OCI-M1 (cell line): ENCODE results near the gene C14orf39.
"Not testable (repeated sequence)": the region's sequence is repeated elsewhere in the genome, so short reads cannot be mapped to it uniquely, and the experiment has no call there.

ENCODE experiments used
- DNase-seq: peaks from one replicate; lab custom pipeline; 2025; lab: John Stamatoyannopoulos, UW

The C14orf39 gene

DNA sequence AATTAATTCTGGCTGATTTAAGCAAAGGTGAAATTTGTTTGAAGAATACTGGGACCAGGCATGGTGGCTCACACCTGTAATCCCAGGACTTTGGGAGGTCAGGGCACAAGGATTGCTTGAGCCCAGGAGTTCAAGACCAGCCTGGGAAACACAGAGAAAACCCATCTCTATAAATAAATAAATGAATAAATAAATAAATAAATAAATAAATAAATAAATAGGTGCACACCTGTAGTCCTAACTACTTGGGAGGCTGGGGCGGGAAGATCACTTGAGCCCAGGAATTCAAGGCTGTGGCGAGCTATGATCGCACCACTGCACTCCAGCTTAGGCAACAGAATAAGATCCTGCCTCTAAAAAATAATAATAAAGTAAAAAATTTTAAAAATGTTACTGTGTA lies 4.4 kb upstream of the C14orf39 start:
- DNase-seq = no peak

DNA sequence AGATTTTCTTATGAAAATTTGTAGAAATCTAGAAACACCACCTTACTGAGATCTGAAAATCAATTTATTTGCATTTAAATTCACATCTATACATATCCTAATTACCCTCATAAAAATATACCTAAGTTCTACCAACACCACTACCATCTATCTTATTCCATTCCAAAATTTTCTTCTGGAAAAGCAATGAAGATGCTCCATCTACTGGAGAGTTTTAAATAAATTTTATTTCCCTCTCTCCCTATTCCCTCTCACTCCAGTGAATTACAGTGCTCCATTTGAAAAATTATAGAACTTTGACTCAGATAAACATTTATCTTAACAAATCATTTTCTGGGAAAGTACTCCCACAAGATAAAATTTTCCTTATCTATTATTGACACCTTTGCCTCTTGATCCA lies 2.3 kb upstream of the C14orf39 start:
- DNase-seq = peak; percentile 26

DNA sequence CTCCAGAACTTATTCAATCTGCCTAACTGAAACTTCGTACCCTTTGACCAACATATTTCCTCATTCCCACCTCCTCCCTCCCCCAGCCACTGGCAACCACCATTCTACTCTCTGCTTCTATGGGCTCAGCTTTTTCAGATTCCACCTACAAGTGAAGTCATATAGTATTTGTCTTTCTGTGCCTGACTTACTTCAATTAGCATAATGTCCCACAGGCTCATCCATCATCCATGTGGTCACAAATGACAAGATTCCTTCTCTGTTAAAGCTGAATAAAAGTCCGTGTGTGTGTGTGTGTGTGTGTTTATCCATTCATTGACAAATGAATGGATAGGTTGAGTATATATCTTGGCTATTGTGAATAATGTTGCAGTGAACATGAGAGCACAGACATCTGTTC lies 1.3 kb upstream of the C14orf39 start:
- peak; percentile 17 for DNase-seq

DNA sequence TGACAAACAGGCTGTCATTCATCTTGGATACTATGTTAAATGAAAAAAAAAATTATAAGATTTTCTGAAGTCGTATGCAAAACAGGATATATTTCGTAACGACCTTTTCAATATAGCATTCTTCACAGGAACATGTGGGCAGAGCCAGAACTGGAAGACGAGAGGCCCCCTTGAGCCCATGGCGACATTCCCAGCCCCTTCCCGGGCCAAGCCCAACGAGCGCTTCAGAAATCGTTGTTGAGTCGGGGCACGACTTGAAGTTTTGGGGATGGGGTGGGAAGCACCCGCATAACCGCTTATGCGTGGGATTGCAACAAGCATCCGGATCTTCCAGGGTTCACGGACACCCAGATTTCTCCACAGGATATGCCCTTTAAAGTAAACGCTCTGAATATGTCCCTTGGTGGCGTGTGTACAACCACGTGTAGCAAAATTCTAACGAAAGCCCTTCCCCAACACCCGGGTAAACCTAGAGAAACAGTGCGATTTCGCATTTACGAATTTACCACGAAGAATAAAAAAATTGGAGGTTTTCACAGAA lies 736 bp downstream of the C14orf39 start:
- peak; percentile 72 for DNase-seq

DNA sequence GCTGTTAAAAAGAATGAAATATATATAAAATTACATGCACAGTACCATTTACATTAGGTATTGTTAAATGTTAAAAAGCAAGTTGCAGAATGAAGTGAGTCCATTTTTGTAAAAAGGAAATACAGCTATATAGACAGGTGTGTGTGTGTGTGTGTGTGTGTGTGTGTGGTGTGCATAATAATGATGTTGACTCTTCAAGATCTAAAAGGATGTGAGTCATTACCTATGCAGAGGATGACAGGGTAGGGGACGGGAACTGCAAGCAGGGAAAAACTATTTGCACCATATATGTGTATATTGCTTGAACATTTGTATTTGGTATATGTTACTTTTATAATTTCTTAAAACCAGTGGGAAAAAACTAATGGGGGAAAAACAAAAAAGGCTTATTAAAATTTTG lies 3.1 kb downstream of the C14orf39 start:
- no peak for DNase-seq

DNA sequence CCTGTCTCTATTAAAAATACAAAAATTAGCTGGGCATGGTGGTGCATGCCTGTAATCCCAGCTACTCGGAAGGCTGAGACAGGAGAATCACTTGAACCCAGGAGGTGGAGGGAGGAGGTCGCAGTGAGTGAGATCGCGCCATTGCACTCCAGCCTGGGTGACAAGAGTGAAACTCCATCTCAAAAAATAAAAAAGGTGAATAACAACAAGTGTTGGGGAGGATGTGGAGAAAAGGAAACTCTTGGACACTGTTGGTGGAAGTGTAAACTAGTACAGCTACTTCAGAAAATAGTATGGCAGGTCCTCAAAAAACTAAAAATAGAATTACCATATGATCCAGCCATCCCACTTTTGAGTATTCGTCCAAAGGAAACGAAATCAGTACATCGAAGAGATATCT lies 5.6 kb downstream of the C14orf39 start:
- DNase-seq = not testable (repeated sequence)

DNA sequence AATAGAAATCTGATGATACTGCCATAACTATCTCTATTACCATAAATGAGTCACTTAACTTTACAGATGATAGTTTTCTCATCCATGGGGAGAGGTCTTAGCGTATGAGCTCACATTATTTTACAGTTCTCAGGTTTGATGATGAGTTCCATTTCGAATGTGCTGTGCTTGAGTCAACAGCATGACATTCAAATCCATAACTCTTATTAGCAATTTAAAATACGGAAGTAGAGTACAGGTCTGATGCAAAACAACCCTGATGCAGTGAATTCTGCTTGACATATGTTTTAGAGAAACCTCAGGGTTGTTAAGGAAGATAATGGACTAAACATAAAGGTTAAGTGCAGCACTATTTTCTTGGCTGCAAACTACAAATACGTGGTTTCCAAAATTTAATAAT lies 30.0 kb downstream of the C14orf39 start:
- DNase-seq = no peak

DNA sequence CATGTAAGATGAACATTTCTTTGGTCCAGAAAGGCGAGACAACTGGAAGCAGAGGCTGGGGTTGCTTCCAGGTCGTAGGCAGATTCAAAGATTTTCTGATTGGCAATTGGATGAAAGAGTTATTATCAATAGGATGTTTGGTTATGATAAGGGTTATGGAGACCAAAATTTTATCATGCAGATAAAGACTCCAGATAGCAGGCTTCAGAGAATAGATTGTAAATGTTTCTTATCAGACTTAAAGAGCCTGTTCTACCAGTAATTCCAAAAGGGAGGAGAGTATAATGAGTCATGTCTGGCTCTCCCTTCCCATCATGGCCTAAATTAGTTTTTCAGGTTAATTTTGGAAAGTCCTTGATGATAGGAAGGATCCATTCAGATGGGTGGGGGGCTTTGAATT lies 55.6 kb downstream of the C14orf39 start:
- no peak for DNase-seq

DNA sequence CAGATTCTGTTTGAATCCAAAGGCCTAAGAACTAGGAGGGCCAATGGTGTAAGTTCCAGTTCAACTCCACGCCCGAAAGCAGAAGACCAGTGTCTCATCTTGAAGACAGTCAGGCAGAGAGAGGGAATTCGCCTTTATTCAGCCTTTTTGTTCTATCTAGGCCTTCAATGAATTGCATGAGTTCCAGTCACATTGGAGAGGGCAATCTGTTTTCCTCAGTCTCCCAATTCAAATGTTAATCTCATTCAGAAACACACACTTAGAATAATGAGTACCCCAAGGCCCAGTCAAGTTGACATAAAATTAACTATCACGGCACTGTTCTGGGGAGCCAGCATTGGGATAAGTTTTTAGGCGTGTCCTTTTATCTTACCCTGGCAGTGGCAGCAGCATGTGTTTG lies 65.8 kb downstream of the C14orf39 start:
- DNase-seq = no peak

DNA sequence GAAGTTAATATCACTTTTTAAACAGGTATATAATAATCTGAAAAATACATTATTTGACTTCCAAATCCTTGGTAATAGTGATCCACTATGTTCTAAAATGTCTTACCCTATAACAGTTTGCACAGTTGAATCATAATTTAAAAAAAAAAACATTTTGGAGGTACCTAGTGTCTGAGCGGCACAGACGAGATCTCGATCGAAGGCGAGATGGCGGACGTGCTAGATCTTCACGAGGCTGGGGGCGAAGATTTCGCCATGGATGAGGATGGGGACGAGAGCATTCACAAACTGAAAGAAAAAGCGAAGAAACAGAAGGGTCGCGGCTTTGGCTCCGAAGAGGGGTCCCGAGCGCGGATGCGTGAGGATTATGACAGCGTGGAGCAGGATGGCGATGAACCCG lies 88.3 kb downstream of the C14orf39 start:
- not testable (repeated sequence) for DNase-seq

DNA sequence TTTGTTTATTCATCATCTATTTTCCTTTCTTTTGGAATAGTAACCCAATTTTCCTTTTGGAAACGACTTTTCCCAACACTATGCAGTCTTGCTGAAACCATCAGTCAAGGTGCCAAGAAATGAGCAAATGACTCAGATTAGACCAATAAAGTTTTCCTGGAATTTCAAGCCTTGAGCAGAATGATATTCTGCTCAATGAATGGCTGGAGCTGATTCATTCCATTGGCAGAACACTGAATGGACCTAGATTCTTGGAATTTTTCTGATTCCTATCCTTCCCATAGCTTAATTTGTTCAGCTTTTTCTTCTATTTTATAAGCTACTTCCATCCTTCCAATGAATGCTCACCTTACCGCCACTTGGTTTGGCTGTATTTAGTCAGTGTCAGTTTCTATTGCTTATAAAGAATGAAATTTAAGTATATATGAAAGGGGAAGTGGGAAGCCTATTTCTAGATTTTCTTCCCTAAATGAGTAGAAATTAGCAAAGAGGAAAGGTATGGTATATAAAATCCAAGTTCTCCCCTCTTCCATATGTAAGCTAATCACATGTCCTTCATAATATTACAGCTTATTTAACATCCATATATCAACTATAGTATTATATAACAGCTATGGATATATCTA lies 89.0 kb downstream of the C14orf39 start:
- DNase-seq = no peak
